Immature natural killer cell (primary cell): ENCODE measurements around the gene TOP2A. TPM values are rescaled to one million over a fixed set of nuclear protein-coding genes. Genes with fewer than 3 reads are reported as not detected.
"Not testable (repeated sequence)": the region's sequence is repeated elsewhere in the genome, so short reads cannot be mapped to it uniquely, and the experiment has no call there.

ENCODE experiments used
- DNase-seq, 3 donors: peaks; one replicate each; pipeline ENCODE4 v3.0.0; 2022; ENCODE audit warnings: mixed read lengths in 1 of 3
- H3K27ac Mint-ChIP-seq, 6 donors: one replicate each; pipeline ENCODE4 v1.8.0; 2020; ENCODE audit warnings: mixed read lengths in 6 of 6, mild to moderate bottlenecking in 5 of 6, inconsistent platforms in 4 of 6, moderate library complexity in 3 of 6
- H3K27me3 Mint-ChIP-seq, 3 donors: one replicate each; pipeline ENCODE4 v1.8.0; 2020 to 2021; ENCODE audit warnings: low read depth in 3 of 3, mild to moderate bottlenecking in 3 of 3, mixed read lengths in 3 of 3, moderate library complexity in 3 of 3, inconsistent platforms in 1 of 3
- H3K36me3 Mint-ChIP-seq, 3 donors: one replicate each; pipeline ENCODE4 v1.8.0; 2020; ENCODE audit warnings: mixed read lengths in 3 of 3, inconsistent platforms in 2 of 3, mild to moderate bottlenecking in 2 of 3
- H3K4me1 Mint-ChIP-seq, 2 donors: one replicate each; pipeline ENCODE4 v1.8.0; 2020; ENCODE audit warnings: inconsistent platforms in 2 of 2, mild to moderate bottlenecking in 2 of 2, mixed read lengths in 2 of 2, moderate library complexity in 1 of 2
- H3K4me3 Mint-ChIP-seq, 5 donors: one replicate each; pipeline ENCODE4 v1.8.0; 2020; ENCODE audit warnings: mild to moderate bottlenecking in 5 of 5, mixed read lengths in 5 of 5, inconsistent platforms in 3 of 5, moderate library complexity in 3 of 5
- H3K9me3 Mint-ChIP-seq, 6 donors: one replicate each; pipeline ENCODE4 v1.8.0; 2020; ENCODE audit warnings: mild to moderate bottlenecking in 6 of 6, mixed read lengths in 6 of 6, inconsistent platforms in 4 of 6, moderate library complexity in 3 of 6
- polyA plus RNA-seq, 3 donors: library from polyadenylated mRNA; unstranded; fragments of 300-500 nt; fragmentation: Illumina TruSeq; gene quantifications; one replicate each; pipeline ENCODE4 v1.2.3, GENCODE V29; 2021

TOP2A gene
- polyA plus RNA-seq, 3 donors from 2014 or later, result 0.80 to 2.4 (median 2.2) TPM

GRCh38 chr17:40432864-40433528 lies 15.3 kb upstream of the TOP2A start:
- no peak overlapping the region for H3K4me3 Mint-ChIP-seq
- H3K4me1 Mint-ChIP-seq, result no peaks in the 10 kb centered on the region
- no peak overlapping the region for H3K27ac Mint-ChIP-seq
- H3K9me3 Mint-ChIP-seq, result no peaks in the 10 kb centered on the region
- no peak for DNase-seq
- H3K36me3 Mint-ChIP-seq, result peaks cover 0 to 3% (median 0%) of the 10 kb centered on the region in 3 donors
- H3K27me3 Mint-ChIP-seq, result peaks cover 1 to 4% (median 2%) of the 10 kb centered on the region in 3 donors

DNA sequence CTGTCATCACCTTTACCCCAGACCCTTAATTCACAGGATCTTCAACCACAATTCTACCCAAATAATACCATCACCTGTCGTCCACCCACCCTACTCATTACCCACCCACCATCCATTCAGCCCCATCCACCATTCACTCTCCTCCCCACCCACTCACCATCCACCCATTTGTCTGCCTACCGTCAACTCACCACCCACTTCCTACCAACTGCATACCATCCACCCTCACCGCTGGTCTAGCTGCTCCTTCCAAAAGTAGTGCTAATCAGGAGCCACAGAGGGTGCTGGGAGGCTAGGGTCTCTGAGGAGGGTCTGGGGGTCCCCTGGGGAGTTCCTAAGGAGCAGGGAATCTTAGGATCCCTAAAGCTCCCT lies 13.5 kb upstream of the TOP2A start:
- no peak overlapping the region for H3K27ac Mint-ChIP-seq
- DNase-seq, result no peak
- H3K27me3 Mint-ChIP-seq, result peaks cover 1 to 7% (median 2%) of the 10 kb centered on the region in 3 donors
- no peak overlapping the region for H3K4me3 Mint-ChIP-seq
- peaks cover 8 to 10% of the 10 kb centered on the region in 2 donors for H3K4me1 Mint-ChIP-seq
- H3K9me3 Mint-ChIP-seq, result no peaks in the 10 kb centered on the region
- H3K36me3 Mint-ChIP-seq, result peaks cover 0 to 3% (median 0%) of the 10 kb centered on the region in 3 donors

DNA sequence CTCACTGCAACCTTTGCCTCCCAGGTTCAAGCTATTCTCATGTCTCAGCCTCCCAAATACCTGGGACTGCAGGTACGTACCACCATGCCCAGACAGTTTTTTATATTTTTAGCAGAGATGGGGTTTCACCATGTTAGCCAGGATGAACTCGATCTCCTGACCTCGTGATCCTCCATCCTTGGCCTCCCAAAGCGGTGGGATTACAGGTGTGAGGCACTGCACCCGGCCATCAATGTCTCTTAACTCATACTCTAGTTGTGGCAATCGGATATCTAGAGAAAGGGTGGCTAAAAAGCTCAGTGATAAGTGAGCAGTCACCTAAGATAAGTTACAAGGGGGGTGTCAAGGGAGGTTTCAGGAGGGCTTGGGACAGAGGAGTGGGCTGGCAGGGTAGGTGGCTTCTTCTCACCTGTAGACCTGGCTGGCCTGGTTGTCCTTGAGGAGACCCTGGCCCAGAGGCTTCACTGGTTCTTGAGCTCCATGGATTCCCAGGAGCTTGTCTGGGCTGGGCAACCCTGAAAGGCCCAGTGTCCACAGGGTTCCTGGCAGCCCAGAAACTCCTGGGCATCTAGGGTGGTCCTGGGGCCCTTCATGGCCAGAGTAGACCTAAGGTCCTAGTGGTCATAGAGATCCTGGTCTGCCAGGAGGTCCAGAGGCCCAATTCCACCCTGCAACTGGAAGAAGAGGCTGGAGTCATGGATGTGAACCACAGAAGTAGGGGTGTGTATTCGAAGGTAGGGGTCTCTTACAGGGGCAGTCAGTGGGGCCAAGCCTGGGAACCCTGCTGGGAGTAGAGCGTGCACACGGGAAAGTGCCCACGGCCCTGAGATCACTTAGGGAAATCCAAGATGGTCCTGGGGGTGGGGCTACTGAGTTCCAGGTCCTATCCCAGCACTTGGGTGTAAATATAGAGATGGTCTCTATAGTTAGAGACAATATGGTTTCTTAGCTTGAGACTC lies 12.9 kb upstream of the TOP2A start:
- no peak for DNase-seq
- Mint-ChIP-seq H3K4me1 (peaks cover 14 to 17% of the 10 kb centered on the region in 2 donors), H3K27ac (no peak overlapping the region), H3K36me3 (peaks cover 0 to 3% (median 0%) of the 10 kb centered on the region in 3 donors), H3K9me3 (no peaks in the 10 kb centered on the region), H3K4me3 (no peak overlapping the region), H3K27me3 (peaks cover 1 to 7% (median 2%) of the 10 kb centered on the region in 3 donors)

DNA sequence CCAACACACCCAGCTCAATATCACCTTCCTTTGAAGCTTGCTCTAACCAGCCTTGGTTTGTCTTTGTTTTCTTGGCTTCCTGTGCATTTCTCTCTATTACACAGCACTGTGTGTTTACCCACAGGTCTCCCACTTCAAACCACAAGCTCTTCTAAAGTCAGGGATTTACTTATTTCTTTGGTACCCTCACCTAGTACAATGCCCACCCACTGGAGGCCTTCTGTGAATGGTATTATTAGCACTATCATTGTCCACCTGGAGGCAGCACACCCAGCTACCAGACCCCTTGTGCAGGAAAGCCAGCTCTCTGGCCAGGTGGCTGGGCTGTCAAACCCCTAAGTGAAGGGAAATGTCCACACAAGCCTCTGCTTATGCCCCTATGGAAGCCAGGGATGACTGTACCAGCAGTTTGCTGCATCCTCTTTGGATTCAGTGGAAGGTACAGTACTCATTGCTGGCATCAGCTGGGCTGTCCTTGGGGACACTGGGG lies 9.4 kb upstream of the TOP2A start:
- Mint-ChIP-seq H3K9me3 (no peaks in the 10 kb centered on the region), H3K27ac (peak overlapping the region in 1 of 6 donors; percentile 64), H3K4me3 (no peak overlapping the region), H3K27me3 (peaks cover 1 to 5% (median 5%) of the 10 kb centered on the region in 3 donors), H3K36me3 (no peaks in the 10 kb centered on the region), H3K4me1 (peaks cover 14 to 17% of the 10 kb centered on the region in 2 donors)
- no peak for DNase-seq

DNA sequence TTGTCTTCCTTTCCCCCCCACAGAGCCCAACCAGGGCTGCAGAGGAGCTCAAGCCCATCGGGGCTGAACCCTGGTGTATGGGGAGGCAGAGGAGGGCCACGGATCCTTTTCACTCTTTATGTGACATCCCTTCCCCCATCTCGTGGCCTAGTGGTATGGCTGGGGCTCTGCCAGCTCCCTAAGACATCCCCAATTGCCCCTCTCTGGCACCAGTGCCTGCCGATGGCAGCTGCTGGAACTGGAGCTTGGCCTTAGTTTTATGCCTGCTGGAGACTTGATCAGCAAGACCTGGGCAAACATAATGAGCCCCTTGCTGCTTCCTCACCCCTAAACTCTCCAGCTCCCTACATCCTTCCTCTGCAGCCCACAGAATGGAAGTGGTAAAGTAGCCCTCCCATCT lies 8.0 kb upstream of the TOP2A start:
- no peaks in the 10 kb centered on the region for H3K9me3 Mint-ChIP-seq
- H3K4me1 Mint-ChIP-seq, result peaks cover 14 to 17% of the 10 kb centered on the region in 2 donors
- no peak for DNase-seq
- H3K27me3 Mint-ChIP-seq, result peaks cover under 1 to 5% (median 2%) of the 10 kb centered on the region in 3 donors
- H3K27ac Mint-ChIP-seq, result no peak overlapping the region
- H3K36me3 Mint-ChIP-seq, result no peaks in the 10 kb centered on the region
- H3K4me3 Mint-ChIP-seq, result no peak overlapping the region

DNA sequence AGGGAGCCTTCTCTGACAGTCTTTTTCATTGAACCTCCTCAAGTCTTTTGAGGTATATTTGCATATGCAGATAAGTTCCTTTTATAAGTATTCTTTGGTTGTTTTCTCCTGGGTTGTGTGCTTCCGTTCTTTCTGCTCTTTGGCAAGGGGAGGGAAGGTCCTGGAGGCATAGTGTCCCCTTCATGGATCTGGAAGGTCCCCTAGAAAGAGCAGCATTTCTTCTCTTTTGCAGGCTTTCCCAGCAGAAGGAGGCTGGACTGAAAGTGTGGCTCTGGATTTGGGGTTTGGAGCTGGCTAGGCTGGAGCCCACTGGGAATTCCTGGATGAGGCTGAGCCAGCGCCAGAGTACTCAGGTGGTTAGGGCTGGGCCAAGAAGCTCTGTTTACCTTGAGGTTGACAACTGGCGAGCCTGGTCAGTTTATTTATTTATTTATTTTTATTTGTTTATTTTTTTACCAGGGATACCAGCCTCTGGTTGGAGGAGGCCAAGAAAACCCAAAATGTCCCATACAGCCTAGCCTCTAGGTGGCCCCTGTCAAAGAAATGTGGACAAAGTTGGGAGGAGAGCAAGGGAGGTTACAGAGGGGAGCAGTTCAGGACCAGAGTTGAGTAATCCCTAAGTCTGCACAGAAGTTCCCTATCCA lies 5.4 kb upstream of the TOP2A start:
- DNase-seq, result no peak
- H3K27ac Mint-ChIP-seq, result no peak overlapping the region
- H3K9me3 Mint-ChIP-seq, result no peaks in the 10 kb centered on the region
- peaks cover 0 to 10% (median 2%) of the 10 kb centered on the region in 3 donors for H3K27me3 Mint-ChIP-seq
- no peak overlapping the region for H3K4me3 Mint-ChIP-seq
- peaks cover 17 to 27% of the 10 kb centered on the region in 2 donors for H3K4me1 Mint-ChIP-seq
- H3K36me3 Mint-ChIP-seq, result no peaks in the 10 kb centered on the region

- Mint-ChIP-seq H3K27ac (peak overlapping the region in 1 of 6 donors; percentile 35), H3K27me3 (peaks cover 4 to 10% (median 6%) of the 10 kb centered on the region in 3 donors), H3K4me1 (peaks cover 17 to 28% of the 10 kb centered on the region in 2 donors), H3K36me3 (no peaks in the 10 kb centered on the region), H3K4me3 (peak overlapping the region; percentile 45 to 76 (median 64)), H3K9me3 (no peaks in the 10 kb centered on the region)
- DNase-seq, result no peak
Measured at GRCh38 chr17:40419559-40420331, 2.0 kb upstream of the TOP2A start.

- H3K27me3 Mint-ChIP-seq, result peaks cover 4 to 10% (median 6%) of the 10 kb centered on the region in 3 donors
- H3K4me1 Mint-ChIP-seq, result peaks cover 17 to 28% of the 10 kb centered on the region in 2 donors
- DNase-seq, result no peak
- no peaks in the 10 kb centered on the region for H3K9me3 Mint-ChIP-seq
- H3K4me3 Mint-ChIP-seq, result peak overlapping the region; percentile 89 to 98 (median 90)
- H3K36me3 Mint-ChIP-seq, result no peaks in the 10 kb centered on the region
- peak overlapping the region in 5 of 6 donors; percentile 63 to 86 (median 69) for H3K27ac Mint-ChIP-seq
Measured at GRCh38 chr17:40418428-40418706, 671 bp upstream of the TOP2A start.

GRCh38 chr17:40417258-40417608 lies 463 bp downstream of the TOP2A start:
- Mint-ChIP-seq H3K36me3 (no peaks in the 10 kb centered on the region), H3K27ac (peak overlapping the region in 4 of 6 donors; percentile 7 to 86 (median 62)), H3K27me3 (peaks cover 4 to 10% (median 4%) of the 10 kb centered on the region in 3 donors), H3K4me3 (peak overlapping the region; percentile 89 to 98 (median 90)), H3K9me3 (no peaks in the 10 kb centered on the region), H3K4me1 (peaks cover 17 to 28% of the 10 kb centered on the region in 2 donors)
- DNase-seq, result no peak

GRCh38 chr17:40416671-40417070 lies 1.0 kb downstream of the TOP2A start:
- peaks cover 4 to 10% (median 4%) of the 10 kb centered on the region in 3 donors for H3K27me3 Mint-ChIP-seq
- H3K36me3 Mint-ChIP-seq, result no peaks in the 10 kb centered on the region
- peak overlapping the region; percentile 89 to 98 (median 90) for H3K4me3 Mint-ChIP-seq
- no peak overlapping the region for H3K27ac Mint-ChIP-seq
- DNase-seq, result no peak
- H3K4me1 Mint-ChIP-seq, result peaks cover 17 to 28% of the 10 kb centered on the region in 2 donors
- no peaks in the 10 kb centered on the region for H3K9me3 Mint-ChIP-seq

- H3K36me3 Mint-ChIP-seq, result no peaks in the 10 kb centered on the region
- DNase-seq, result peak; percentile 36 to 44 (median 42)
- H3K9me3 Mint-ChIP-seq, result no peaks in the 10 kb centered on the region
- H3K4me3 Mint-ChIP-seq, result peak overlapping the region in 1 of 5 donors; percentile 43
- H3K27ac Mint-ChIP-seq, result no peak overlapping the region
- H3K4me1 Mint-ChIP-seq, result peaks cover 17 to 28% of the 10 kb centered on the region in 2 donors
- H3K27me3 Mint-ChIP-seq, result peaks cover 4 to 10% (median 4%) of the 10 kb centered on the region in 3 donors
Measured at GRCh38 chr17:40415390-40415789, 2.3 kb downstream of the TOP2A start.

DNA sequence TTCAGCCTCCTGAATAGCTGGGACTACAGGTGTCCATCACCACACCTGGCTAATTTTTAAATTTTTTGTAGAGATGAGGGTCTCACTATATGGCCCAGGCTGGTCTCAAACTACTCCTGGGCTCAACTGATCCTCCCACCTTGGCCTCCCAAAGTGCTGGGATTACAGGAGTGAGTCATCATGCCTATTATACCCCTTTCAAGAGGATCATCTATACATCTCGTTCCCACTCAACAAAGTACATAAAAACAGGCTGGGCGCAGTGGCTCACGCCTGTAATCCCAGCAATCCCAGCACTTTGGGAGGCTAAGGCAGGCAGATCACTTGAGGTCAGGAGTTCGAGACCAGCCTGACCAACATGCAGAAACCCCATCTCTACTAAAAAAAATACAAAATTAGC lies 3.4 kb downstream of the TOP2A start:
- H3K9me3 Mint-ChIP-seq, H3K4me3 Mint-ChIP-seq, H3K27ac Mint-ChIP-seq, H3K27me3 Mint-ChIP-seq, H3K36me3 Mint-ChIP-seq, DNase-seq: not testable (repeated sequence)
- H3K4me1 Mint-ChIP-seq, result peaks cover 17 to 24% of the 10 kb centered on the region in 2 donors

DNA sequence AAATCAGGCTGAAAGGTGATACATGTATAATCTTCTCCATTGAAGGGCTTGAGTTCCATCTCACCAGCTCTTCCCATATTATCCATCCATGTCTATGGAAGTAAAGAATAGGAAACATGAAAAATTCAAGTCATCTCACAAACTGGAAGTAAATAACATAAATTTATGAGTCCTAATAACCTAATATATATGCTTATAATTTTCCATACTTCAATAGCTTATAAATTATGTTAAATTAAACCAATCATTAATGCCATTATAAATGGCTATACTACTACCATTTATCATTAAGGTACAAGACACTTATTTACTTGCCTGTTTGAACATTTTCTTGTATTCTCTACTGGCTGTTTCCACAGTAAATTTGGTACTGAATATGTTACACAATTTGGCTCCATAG lies 4.8 kb downstream of the TOP2A start:
- DNase-seq, result no peak
- Mint-ChIP-seq H3K4me1 (peaks cover 11 to 16% of the 10 kb centered on the region in 2 donors), H3K27ac (no peak overlapping the region), H3K36me3 (no peaks in the 10 kb centered on the region), H3K9me3 (no peaks in the 10 kb centered on the region), H3K27me3 (peaks cover 3 to 4% (median 3%) of the 10 kb centered on the region in 3 donors), H3K4me3 (no peak overlapping the region)
